HEK293T (cell line): ENCODE measurements around the gene SRGAP3.
A peak's percentile ranks its signal among the peaks of the same experiment; 100 is the strongest.

Experiments
- BHLHE40 ChIP-seq: fragments of 450-650 bp; IDR thresholded peaks from 2 replicates; pipeline ENCODE4 v1.6.1; 2016; ENCODE audit warnings: mild to moderate bottlenecking, moderate library complexity, borderline replicate concordance
- ELF4 ChIP-seq: fragments of 450-650 bp; IDR thresholded peaks from 2 replicates; pipeline ENCODE4 v1.6.1; 2017; ENCODE audit warnings: antibody characterized with exemption
- FOXK2 ChIP-seq: fragments of 450-650 bp; IDR thresholded peaks from 2 replicates; pipeline ENCODE4 v1.6.1; 2016; ENCODE audit warnings: mild to moderate bottlenecking
- FOXM1 ChIP-seq: fragments of 450-650 bp; IDR thresholded peaks from 2 replicates; pipeline ENCODE4 v1.6.1; 2017; ENCODE audit warnings: mild to moderate bottlenecking, borderline replicate concordance
- NFRKB ChIP-seq: fragments of 450-650 bp; IDR thresholded peaks from 2 replicates; pipeline ENCODE4 v1.6.1; 2016; ENCODE audit warnings: mild to moderate bottlenecking, moderate library complexity
- PKNOX1 ChIP-seq: fragments of 450-650 bp; IDR thresholded peaks from 2 replicates; pipeline ENCODE4 v1.6.1; 2016
- SP1 ChIP-seq: fragments of 450-650 bp; IDR thresholded peaks from 2 replicates; pipeline ENCODE4 v1.6.1; 2017

GRCh38 chr3:9130345-9131305 is 118.8 kb downstream of the SRGAP3 start:
- no peak for TF ChIP-seq BHLHE40
- TF ChIP-seq SP1: no peak
- TF ChIP-seq NFRKB: no peak
- TF ChIP-seq ELF4: no peak
- TF ChIP-seq FOXM1: no peak
- TF ChIP-seq FOXK2: no peak
- TF ChIP-seq PKNOX1: peak; percentile 78
